Muscle layer of duodenum (tissue), 2 donors: ENCODE data around the gene RAB30.

Experiments
- H3K27ac ChIP-seq: one replicate; pipeline ENCODE4 v1.7.0; 2013; ENCODE audit warnings: mild to moderate bottlenecking, low read length
- H3K27me3 ChIP-seq: one replicate; pipeline ENCODE4 v1.7.0; 2013; ENCODE audit warnings: low read depth, mild to moderate bottlenecking, control low read depth, low read length
- H3K36me3 ChIP-seq, 2 donors: one replicate each; pipeline ENCODE4 v1.7.0; 2013; ENCODE audit warnings: low read length in 2 of 2, control low read depth in 1 of 2, mild to moderate bottlenecking in 1 of 2; ENCODE audit not compliant: insufficient read depth in 2 of 2, control insufficient read depth in 1 of 2
- H3K4me1 ChIP-seq, 2 donors: one replicate each; pipeline ENCODE4 v1.7.0; 2013; ENCODE audit warnings: low read length in 2 of 2, mild to moderate bottlenecking in 2 of 2, control low read depth in 1 of 2, moderate library complexity in 1 of 2; ENCODE audit not compliant: insufficient read depth in 2 of 2, control insufficient read depth in 1 of 2
- H3K4me3 ChIP-seq, 2 donors: one replicate each; pipeline ENCODE4 v1.7.0; 2013; ENCODE audit warnings: low read length in 2 of 2, low read depth in 1 of 2, mild to moderate bottlenecking in 1 of 2
- H3K9me3 ChIP-seq, 2 donors: one replicate each; pipeline ENCODE4 v1.7.0; 2013; ENCODE audit warnings: low read length in 2 of 2, control low read depth in 1 of 2, mild to moderate bottlenecking in 1 of 2; ENCODE audit not compliant: control insufficient read depth in 1 of 2
- donor health status: healthy.

Gene RAB30

DNA sequence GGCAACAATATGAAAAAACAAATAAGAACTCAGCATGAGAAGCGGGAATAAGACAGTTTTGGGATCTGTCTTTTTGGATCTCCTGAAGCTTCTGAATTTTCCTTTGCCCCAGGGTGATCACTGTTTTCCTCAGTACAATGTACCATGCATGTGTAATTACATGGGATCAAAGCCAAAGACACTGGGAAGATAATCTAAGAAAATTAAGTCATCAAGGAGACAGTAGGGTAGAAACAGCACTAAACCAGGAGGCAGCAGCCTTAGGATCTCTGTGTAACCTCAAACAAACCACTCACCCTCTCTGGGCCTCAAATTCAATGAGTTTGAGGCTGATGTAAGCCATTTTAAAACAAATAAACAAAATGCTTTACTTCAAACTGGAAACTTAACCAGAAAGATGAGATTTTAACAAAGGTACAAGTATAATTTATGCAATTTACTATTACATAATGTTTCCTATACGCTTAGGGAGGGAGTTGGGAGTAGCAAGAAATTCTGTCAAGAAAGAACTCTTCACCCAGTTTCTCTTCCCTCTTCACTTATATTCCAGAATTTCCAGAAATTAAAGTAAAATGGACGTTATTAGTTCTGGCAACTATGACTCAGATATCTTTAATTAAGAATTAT is 77.0 kb downstream of the RAB30 start:
- no peaks in the 10 kb centered on the region for H3K9me3 ChIP-seq
- peaks cover 3 to 4% of the 10 kb centered on the region in 2 donors for H3K36me3 ChIP-seq
- no peak overlapping the region for H3K27ac ChIP-seq
- H3K27me3 ChIP-seq: no peaks in the 10 kb centered on the region
- H3K4me3 ChIP-seq: no peak overlapping the region
- H3K4me1 ChIP-seq: peaks cover 21 to 23% of the 10 kb centered on the region in 2 donors

DNA sequence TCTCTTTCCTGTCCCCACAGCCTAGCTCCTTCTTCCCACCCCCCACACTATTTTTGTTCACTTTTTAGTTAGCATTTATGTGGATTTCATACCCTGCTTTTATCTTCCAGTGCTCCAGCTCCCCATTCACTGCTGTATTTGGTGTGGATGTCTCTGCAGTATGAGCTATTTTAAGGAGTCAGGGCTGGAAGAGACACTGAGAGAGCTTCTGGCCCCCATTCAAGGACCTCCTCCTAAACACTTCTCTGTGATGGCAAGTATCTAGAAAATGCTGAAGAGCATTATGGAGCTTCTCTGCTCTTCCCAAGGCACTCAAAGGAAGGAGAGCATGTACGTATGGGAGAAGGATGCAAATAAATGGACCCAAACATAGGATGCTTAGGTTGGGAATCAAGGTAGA is 79.5 kb downstream of the RAB30 start:
- Histone ChIP-seq H3K9me3 (no peaks in the 10 kb centered on the region), H3K4me3 (no peak overlapping the region), H3K36me3 (peaks cover 3 to 4% of the 10 kb centered on the region in 2 donors), H3K27me3 (no peaks in the 10 kb centered on the region), H3K4me1 (peaks cover 14 to 23% of the 10 kb centered on the region in 2 donors), H3K27ac (no peak overlapping the region)

DNA sequence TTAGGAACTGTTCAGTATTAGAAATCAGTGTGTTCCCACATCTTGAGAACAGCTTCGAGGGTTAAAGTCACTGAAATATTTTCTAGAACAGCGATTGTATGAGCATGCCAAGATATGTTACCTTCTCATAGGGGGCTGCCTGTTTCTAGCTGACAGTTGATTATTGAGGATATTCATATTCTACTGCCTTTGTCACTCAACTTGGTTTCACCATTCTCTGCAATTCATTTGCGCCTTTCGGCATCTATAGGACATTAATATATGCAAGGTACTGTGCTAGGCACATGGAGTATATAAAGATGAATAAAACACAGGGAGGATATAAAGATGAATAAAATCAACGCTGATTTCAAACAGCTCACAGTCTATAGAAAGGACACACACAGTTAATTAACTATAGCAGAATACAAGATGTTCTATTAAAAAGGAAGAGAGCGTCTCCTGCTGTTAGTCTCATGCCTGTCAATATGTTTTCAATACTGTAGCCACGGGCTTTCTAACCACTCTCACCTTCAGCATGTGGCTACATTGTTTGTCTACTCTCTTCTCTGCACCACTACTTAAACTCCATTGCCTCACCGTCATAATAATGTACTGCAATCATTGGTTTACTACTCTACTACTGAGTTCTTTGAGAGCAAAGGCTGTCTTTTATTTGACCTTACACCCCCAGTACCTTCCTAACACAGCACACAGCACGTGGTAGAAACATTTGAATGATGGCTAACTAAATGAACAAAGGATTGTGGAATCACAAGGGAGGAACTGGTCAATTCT is 81.9 kb downstream of the RAB30 start:
- no peaks in the 10 kb centered on the region for H3K9me3 ChIP-seq
- H3K36me3 ChIP-seq: peaks cover 3 to 8% of the 10 kb centered on the region in 2 donors
- no peak overlapping the region for H3K4me3 ChIP-seq
- H3K4me1 ChIP-seq: peaks cover 4 to 19% of the 10 kb centered on the region in 2 donors
- H3K27ac ChIP-seq: no peak overlapping the region
- H3K27me3 ChIP-seq: no peaks in the 10 kb centered on the region

DNA sequence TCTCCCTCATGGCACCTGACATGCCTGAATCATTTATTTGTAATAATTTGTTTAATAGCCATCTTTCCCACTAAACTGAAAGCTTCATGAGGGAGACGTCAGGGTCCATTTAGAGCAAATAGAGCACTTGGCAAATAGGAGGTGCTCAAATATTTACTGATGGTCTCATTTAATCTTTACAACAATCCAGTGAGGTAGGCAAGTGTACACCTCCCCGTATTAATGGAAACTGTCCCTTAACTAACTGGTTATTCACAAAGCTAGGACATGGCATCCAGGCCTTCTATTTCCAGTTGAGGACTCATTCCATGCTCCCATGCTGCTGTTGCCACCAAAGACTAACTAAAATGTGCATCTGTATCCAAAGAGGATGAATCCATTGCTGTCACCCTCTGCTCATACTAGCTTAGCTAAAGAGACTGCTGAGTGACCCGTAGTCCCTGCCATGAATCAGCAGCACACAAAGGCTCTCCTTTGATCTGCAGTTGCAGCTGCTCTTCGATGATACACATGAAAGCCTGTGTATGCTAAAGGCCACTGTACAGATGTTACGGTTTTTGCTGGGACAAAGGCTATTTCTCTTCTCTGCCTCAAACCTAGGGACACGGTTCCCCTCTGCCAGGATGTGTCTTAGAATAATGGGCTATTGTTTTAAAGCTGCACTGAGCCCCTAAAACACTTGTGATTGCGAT is 82.6 kb downstream of the RAB30 start:
- no peak overlapping the region for H3K27ac ChIP-seq
- no peaks in the 10 kb centered on the region for H3K27me3 ChIP-seq
- peaks cover 4 to 18% of the 10 kb centered on the region in 2 donors for H3K4me1 ChIP-seq
- H3K4me3 ChIP-seq: no peak overlapping the region
- peaks cover 8 to 11% of the 10 kb centered on the region in 2 donors for H3K36me3 ChIP-seq
- H3K9me3 ChIP-seq: no peaks in the 10 kb centered on the region

DNA sequence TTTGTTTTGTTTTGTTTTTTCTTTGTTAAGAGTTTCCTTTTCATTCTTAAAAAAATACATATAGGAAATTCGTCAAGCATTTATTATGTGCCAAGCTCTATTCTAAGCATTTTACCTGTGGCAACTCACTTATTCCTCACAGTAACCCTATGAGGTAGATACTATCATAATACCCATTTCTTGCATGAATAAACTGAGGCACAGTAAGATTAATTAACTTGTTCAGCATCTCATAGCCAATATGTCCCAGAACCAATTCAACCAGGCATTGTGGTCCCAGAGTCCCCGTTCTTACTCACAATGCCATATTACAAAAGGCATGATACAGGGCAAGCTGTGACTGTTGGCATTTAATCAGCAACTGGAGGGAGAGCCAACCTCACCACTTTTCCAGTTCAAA is 83.7 kb downstream of the RAB30 start:
- Histone ChIP-seq H3K4me1 (peaks cover 4 to 13% of the 10 kb centered on the region in 2 donors), H3K9me3 (no peaks in the 10 kb centered on the region), H3K4me3 (no peak overlapping the region), H3K36me3 (peaks cover 5 to 11% of the 10 kb centered on the region in 2 donors), H3K27ac (no peak overlapping the region), H3K27me3 (no peaks in the 10 kb centered on the region)

DNA sequence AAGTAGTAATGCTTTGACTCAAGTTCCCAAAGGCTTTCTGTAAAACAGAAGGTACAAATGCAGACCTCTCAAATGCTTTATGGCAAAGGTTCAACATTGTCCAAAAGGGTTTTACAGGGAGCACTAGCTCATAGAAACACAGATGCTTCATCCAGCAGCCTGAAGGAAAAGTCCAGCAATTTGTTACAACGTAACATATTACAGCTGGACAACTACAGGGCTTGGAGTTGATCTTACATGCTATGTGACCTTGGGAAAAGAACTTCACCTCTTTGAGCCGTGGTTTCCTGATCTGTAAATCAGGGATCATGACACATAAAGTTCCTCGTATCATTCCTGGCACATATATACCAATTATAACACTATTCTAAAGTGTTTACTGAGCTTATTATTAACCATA is 85.3 kb downstream of the RAB30 start:
- Histone ChIP-seq H3K27ac (no peak overlapping the region), H3K4me1 (peaks cover 0 to under 1% of the 10 kb centered on the region in 2 donors), H3K4me3 (no peak overlapping the region), H3K36me3 (peaks cover 12 to 15% of the 10 kb centered on the region in 2 donors), H3K9me3 (no peaks in the 10 kb centered on the region), H3K27me3 (no peaks in the 10 kb centered on the region)

DNA sequence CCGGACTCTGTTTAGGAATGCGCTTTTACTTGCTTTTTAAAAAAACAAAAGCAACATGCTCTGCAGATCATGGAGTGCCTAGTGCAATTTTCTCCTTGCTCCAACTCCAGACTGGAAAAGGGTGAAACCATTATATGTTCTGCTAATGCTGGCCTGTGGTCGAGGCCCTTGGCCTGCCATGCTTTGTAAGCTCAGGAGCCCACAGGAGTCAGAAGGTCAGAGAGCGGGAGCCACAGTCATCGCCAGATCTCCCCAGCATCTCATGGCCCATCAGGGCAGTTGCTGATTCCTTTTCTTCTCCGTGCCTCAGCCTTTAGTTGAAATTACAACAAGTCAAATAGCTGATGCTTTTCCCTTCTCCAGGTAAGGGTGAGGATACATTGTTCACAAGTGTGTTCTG is 89.8 kb downstream of the RAB30 start:
- no peaks in the 10 kb centered on the region for H3K27me3 ChIP-seq
- H3K4me1 ChIP-seq: no peaks in the 10 kb centered on the region
- H3K4me3 ChIP-seq: no peak overlapping the region
- H3K9me3 ChIP-seq: no peaks in the 10 kb centered on the region
- no peak overlapping the region for H3K27ac ChIP-seq
- H3K36me3 ChIP-seq: peaks cover 11 to 16% of the 10 kb centered on the region in 2 donors

DNA sequence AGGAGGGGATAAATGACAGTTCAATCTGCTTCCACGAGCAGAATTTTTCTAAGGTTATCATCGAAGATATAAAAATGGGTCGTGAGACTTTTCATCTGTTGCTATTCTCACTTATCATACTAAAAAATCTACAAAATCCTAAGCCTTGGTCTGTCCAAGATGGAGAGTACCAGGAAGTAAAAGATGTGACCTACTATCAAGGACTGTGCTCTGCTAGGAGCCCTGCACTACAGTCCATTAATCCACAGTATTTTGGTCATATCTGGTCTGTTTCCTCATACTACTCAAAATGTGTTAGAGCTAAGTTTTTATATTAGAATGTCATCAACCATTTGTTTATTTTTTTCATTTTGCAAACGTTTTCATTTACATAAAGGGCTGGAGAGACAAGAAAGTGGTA is 90.8 kb downstream of the RAB30 start:
- no peaks in the 10 kb centered on the region for H3K9me3 ChIP-seq
- H3K4me1 ChIP-seq: no peaks in the 10 kb centered on the region
- H3K36me3 ChIP-seq: peaks cover 11 to 16% of the 10 kb centered on the region in 2 donors
- no peak overlapping the region for H3K4me3 ChIP-seq
- no peak overlapping the region for H3K27ac ChIP-seq
- no peaks in the 10 kb centered on the region for H3K27me3 ChIP-seq

DNA sequence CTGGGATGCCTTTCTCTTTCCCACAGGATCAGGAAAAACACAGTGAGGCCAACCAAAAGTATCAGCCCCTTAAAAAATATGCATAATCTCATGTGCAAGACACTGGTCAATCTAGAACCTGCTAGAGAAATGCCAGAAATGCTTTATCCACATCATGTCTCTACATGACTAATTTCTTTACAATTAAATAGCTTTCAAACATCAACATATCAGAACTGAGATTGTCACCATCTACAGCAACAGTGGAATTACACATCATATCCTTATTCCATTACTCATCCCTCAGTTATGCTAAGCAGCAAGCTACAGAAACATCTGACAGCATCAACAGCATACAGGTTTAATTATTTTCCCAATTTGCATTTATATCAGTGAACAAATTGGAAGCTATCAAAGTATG is 91.4 kb downstream of the RAB30 start:
- peaks cover 11 to 16% of the 10 kb centered on the region in 2 donors for H3K36me3 ChIP-seq
- no peaks in the 10 kb centered on the region for H3K9me3 ChIP-seq
- H3K27me3 ChIP-seq: no peaks in the 10 kb centered on the region
- no peaks in the 10 kb centered on the region for H3K4me1 ChIP-seq
- no peak overlapping the region for H3K27ac ChIP-seq
- no peak overlapping the region for H3K4me3 ChIP-seq

DNA sequence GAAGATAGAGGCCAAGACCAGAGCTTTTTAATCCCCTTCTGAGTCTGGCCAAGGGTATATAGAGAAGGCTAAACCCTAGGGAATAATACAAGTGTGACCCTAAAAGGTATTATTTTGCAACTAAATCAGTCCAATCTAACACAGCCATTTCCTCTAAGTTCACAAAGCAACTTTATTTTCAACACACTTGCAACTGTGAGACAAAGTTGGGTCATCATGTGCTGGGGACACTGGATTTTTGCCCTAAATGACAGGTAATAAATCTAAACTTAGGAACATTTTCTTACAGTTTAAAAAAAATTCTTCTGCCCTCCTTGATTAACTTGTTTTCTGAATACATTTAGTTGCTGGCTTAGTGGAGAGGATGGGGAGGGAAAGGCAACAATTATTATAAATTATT is 91.9 kb downstream of the RAB30 start:
- H3K9me3 ChIP-seq: no peaks in the 10 kb centered on the region
- no peak overlapping the region for H3K27ac ChIP-seq
- no peak overlapping the region for H3K4me3 ChIP-seq
- peaks cover 11 to 15% of the 10 kb centered on the region in 2 donors for H3K36me3 ChIP-seq
- no peaks in the 10 kb centered on the region for H3K27me3 ChIP-seq
- no peaks in the 10 kb centered on the region for H3K4me1 ChIP-seq

DNA sequence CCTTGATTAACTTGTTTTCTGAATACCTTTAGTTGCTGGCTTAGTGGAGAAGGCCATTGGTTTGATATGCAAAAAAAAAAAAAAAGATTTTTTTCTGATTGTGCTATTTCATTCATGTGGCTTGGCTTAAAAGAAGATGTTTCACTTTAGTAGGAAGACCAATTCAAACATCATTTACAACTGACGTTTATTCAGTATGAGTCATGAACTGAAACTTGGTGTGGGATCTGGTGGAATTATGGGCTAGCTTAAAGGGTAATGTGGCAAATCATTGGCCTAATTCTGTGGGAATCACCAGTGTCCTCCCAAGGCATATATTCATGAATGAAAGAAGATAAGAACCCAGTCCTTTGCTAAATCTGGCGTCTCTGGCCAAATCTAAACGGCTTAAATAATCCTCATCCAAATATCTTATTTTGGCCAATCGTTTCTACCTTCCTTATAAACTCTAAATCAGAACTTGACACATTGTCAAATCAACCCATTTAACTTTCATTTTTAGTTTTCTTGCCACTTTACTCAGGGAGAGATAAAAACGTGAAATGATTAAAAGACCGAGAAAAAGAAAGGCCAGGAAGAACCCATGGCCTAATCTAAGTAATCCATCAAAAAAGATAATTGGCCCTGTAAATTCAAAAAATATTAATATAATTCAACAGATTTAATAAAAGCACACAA is 93.1 kb downstream of the RAB30 start:
- Histone ChIP-seq H3K27ac (no peak overlapping the region), H3K4me1 (no peaks in the 10 kb centered on the region), H3K4me3 (no peak overlapping the region), H3K27me3 (no peaks in the 10 kb centered on the region), H3K36me3 (peaks cover 7 to 11% of the 10 kb centered on the region in 2 donors), H3K9me3 (no peaks in the 10 kb centered on the region)
